GM18526 (cell line): ENCODE measurements around the gene C12orf75.
A peak's percentile ranks its signal among the peaks of the same experiment; 100 is the strongest.

Experiments
- POLR2A ChIP-seq: IDR thresholded peaks from 3 replicates; pipeline ENCODE4 v1.6.1; 2011; ENCODE audit not compliant: insufficient read length; ENCODE audit errors: extremely low read depth

The C12orf75 gene

DNA sequence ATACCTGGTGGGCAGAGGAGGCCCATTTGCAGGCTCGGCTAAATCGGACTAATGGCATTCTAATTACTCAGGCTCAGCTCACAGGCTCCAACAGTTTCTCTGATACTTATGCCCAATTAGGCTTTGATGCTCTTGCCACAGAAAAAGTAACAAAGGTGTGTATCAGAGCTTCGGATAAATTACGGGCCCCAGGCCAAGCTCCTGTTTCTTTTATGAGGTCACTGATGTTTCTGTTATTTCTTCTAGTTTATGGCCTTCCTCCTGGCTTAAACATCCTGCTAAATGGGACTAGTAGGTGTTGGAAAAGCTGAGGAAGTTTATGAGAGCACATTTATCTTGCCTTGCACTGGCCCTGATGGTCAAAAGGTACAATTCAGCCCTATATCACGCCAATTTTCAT is 28.8 kb upstream of the C12orf75 start:
- TF ChIP-seq POLR2A: no peak

DNA sequence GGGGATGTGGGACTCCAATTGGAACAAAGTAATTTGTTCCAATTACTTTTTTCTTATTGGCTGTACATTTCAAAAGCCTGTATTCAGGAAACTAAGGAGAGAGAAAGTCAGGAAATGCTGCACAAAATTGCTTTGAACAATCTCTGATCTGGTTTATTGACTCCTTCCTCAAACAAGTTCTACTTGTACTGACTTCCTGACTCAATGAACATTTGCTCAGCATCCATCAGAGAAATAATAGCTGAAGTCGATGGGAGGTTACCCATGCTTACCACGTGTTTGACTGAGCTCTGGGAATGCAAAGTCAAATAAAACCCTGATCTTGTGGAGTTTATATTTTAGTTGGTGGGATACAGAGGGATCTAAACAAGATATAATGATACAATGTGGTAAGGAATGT is 15.4 kb upstream of the C12orf75 start:
- TF ChIP-seq POLR2A: no peak

DNA sequence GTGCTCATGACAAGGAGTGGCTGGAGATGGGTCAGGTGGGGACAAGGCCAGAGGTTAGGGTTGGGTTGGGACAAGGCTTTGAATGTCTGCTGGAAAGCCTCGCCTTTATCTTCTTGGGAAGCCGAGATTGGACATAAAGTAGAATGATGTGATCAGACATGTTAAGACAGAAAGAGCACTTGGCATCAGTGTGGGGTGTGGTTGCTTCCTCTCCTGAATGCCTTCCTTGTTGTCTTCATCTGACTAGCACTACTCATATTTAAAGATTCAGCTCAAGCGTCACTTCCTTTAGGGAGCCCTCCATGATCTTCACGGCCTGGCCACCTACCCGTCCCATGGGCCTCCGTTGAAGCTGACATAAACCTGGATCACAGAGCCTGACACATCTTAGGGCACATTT is 14.8 kb upstream of the C12orf75 start:
- no peak for TF ChIP-seq POLR2A

DNA sequence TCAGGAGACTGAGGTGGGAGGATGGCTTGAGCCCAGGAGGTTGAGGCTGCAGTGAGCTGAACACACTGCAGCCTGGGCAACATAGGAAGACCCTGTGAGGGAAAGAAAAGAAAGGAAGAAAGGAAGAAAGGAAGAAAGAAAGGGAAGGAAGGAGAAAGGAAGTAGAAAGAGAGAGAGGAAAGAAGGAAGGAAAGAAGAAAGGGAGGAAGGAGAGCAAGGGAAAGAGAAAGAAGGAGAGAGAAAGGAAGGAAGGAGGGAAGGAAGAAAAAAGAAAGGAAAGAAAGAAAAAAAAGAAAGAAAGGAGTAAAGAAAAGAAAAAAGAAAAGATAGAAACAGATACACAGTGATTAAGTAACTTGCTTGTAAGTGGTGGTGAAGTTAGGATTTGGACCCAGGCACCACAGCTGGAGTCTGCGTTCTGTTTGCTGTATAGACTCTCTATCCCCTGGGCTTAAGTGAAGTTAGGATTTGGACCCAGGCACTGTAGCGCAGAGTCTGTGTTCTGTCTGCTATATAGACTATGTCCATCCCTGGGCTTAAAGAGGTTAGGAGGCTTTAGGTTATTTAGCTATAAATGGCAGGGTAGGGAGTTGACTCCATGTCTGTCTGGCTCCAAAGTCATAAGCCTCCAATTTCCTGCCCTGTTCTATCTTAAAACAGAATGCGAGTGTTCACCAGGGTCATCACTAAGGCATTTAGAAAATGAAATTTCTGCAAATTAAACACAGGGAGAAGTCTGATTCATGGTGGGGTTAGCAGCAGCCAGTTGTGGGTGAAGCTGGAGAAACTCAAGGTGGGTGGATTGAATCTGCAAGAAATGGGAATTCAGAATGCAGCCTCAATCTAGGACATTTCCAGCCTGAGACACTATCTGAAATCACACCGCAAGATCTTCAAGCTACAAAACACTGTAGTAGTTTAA is 13.3 kb upstream of the C12orf75 start:
- no peak for TF ChIP-seq POLR2A

DNA sequence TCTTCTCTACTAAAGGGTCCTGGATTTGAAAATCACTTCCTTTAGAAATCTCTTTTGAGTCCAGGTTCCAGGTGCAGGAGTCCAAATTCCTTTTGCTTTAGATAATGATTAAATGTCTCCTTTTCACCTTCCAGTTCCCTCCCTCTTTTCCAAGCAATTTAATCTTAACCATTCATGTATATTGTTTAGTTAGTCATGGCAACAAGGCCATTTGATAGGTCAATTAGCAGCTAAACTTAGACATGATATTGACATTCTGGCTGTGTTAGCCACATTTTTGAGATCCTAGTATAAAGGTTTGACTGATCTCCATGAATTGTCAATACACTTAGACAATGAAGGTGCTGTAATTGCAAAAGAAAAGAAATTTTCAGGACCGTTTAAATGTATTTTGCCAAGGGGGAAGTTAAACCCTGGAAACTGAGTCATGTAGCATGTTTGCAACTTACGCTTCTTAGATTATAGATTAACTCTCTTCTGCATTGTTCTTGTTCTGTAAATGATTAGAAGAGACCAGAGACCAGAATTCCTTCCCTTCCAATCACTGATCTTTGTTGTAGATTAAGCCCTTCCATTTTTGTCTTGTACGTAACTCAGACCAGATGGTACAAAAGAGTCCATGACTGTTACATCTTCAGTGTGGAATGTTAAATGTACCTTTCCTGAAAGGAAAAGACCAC is 12.4 kb upstream of the C12orf75 start:
- TF ChIP-seq POLR2A: no peak

DNA sequence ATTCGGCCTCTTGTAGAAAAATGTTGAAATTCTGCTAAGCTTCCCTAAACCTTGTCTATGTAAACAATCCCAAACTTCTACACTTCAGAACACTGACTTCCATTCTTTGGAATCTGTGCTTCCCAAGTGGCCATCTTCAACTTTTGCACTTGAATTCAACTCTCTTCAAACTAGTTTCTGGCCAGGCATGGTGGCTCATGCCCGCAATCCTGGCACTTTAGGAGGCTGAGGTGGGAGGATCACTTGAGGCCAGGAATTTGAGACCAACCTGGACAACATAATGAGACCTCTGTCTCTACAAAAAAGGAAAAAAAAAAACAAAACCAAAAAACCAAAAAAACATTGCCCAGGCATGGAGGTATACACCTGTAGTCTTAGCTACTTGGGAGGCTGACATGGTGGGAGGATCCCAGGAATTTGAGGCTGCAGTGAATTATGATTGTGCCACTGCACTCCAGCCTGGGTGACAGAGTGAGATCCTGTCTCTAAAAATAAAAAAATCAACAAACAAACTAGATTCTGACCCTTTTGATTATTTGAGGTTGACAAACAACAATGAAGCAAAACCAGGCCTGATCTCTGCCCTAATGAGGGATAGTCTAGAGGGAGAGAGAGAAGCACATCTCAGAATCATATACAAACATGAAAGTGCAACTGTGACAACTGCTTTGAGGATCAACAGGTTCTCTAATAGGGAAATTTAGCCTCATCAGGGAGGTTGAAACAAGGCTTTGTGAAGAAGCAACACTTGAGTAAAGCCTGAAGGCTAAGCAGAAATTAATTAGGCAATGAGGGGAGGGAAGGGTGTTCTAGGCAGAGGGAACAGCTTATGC is 11.6 kb upstream of the C12orf75 start:
- no peak for TF ChIP-seq POLR2A

DNA sequence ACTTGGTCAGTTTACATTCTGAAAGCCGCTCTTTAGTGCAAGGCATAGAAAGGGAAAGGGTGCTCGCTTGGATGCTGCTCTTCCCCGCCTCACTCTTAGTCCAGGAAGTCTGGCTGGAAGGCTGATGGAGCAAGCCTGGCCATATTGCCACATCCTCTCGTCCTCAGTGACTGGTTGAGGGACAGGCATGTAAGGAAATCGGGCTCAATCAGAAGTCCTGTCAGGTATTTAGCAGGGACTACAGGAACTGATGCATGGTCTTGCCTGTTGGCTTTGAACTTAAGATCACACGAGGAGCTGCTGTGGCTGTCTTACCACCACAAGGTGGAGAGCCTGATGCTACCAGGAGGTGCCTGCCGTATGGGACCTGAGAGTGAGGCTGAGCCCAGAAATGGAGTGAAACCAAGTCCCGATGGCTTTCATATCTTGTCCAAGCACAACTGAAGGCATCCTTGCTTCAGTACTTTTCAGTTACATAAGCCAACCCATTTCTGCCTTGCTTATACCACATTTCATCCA is 10.7 kb upstream of the C12orf75 start:
- TF ChIP-seq POLR2A: no peak

DNA sequence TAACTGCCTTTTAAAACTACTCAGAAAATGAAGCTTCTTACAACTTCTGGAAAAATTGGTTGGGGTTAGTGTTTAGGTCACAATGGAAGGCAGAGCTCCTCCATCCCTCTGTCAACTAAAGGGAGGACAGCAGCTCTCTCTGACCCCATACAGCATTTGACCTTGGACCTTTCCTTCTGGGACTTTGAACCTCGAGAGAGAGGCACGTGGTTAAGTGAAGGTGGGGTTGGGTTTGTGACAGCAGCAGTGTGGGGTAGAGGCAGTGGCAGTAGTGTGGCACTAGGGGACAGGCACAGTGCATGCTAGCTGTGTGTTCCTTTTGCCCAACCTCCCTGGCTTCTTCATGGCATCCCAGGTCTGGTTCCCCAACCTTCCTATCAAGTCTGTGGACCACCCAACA is 9.4 kb upstream of the C12orf75 start:
- no peak for TF ChIP-seq POLR2A

DNA sequence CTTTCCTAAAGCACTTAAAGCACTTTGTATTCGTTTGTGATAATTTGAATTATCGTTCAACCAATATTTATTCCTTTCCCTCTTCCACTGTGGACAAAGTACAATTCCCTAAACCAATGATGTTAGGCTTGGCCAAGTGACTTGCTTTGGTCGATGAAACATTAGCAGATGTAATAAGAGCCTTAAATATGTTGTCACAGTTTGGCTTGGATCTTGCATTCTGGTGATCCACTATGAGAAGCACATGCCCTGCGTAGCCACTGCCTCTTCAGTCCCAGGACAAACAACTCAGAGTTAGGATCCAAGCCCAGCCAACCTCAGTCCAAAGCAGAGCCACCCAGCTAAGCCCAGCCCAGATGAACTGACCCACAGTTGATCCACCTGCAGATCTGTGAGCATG is 8.4 kb upstream of the C12orf75 start:
- no peak for TF ChIP-seq POLR2A

DNA sequence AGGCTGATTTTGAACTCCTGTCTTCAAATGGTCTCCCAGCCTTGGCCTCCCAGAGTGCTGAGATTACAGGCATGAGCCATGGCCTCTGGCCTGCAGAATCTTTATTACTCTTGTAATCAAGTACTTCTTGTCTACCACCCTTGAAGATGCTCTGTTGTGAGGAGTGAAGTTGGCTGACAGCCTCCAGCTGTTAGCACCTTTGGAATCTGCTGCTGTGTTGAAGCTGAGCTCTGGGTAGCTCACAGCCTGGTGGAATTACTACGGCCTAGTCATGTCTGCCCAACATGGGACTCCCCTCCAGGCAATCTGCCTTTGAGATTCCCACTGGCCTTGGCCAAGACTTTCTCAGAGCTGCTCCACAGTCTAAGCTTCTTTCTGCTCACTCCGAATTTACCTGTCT is 5.8 kb upstream of the C12orf75 start:
- TF ChIP-seq POLR2A: no peak

DNA sequence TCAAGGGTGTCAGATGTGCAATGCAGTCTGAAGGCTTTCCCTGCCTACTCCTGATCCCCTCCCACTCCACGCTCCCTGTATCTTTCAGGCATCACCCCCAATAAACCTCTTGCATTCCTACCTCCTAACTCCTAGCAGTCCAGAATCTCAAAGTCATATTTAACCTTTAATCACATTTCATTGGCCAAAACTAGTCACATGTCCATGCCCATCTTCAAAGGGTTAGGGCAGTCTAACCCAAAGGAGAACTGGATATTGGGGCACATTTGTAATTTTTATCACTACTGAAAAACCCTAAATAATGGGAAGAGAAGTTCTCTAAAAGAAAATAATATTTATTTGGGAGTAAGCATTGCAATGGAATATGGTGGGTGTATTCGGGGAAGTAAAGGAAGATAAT is 5.4 kb upstream of the C12orf75 start:
- no peak for TF ChIP-seq POLR2A

DNA sequence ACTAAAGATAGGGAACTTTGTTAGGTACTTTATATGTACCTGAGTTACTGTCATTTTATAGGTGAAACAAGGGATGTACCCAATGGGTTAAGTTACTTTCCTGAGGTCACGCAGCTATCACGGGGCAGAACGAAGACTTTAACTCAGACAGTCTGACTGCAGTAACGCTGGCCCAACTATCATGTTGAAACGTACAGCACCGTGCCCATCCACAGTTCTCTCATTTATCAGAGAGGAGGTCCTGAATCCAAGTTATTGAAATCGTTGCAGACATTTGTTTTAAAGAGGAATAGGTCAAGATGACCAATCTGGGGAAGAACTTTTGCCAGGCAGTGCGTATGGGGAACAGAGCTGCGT is 587 bp upstream of the C12orf75 start:
- no peak for TF ChIP-seq POLR2A

DNA sequence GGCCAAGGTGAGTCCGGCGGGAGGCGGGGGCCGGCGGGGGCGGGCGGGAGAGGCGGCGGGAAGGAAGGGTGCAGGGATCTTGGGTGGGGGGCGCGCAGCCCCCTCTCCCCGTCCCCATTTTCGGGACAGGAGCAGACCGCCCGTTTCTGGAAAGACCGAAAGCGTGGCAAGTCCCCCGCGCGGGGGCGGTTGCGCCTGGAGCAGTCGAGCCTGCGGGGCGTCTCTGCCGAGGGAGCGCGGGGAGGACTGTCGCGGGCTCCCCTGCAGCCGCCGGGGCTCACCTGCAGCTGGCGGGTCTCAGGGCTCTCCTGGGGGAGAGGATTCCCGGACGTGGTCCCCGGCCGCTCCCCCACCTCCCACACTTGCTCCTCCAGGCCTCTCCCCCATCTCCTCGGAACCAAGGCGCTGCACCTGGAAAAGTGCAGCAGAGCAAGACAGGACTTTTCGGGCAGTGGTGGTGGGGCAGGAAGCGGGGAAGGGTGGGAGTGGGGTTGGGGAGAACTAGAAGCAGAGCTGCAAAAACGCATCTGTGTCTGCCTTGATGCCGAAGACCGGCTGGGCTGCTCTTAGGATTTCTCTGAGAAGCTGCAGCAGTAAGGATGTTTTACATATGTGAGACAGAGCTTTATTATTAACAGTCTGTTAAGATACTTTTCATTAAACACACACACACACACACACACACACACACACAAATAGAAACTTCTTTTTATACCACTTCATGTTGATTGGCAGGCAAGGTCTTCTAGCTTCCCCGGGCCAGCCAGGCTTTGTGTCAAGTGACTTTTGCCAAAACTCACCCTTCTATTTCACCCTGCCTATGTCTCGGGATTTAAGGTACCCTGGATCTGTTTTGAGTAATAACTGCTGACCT is 677 bp downstream of the C12orf75 start:
- TF ChIP-seq POLR2A: peak; percentile 40

DNA sequence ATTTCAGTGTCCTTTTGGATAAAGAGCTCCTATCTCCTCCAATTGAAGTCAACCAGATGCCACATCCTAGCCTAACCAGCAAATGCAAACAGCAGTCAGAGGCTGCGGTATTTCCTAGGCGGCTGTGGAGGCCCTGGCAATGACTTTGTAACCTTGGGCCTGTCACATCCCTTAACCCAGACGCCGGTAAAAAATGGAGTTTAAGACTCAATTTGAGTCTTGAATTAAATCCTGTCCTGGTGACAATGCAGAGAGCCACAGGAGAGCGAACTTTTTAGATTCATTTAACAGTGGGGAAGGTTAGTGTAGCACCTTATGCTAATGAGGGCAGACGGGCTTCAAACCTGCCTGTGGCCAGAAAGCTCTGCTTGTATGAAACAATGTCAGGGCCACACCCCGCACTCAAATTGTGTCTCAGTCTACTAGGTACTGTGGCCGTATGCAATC is 1.3 kb downstream of the C12orf75 start:
- no peak for TF ChIP-seq POLR2A

DNA sequence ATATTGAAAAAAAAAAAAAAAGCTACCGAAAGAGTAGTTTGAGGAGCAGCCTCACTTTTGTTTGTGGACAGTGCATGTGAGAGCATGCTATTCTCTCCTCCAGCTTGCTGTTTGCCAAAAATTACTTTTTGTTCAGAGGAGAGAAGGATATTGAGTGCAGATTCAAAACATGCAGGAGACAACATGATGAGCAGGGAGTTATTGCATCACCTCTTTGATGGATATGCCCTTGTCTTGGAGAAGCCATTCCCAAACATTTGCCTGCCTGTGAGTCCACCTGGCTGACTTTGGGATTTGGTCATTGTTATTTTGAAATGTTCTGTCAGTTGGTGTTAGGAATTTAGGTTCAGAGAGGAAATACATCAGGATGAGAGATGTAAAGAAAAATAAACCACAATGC is 2.4 kb downstream of the C12orf75 start:
- no peak for TF ChIP-seq POLR2A

DNA sequence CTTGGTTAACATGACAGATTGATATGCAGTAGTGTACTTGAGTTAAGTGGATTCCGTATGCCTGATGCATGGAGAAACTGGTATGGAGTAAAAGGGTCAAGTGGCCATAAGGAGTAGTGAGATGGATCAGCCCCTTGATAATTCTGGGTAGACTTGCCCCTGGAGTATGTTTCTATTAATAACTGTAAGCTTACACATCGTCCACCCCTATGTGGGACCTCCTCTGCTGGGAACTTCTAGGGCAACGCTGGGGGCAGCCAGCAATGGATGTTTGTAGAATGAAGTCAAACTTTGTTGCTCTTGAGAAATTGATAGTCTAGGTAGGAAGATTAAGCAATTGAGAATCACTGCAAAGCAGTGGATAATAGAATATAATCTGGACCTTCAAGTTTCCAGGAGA is 3.5 kb downstream of the C12orf75 start:
- no peak for TF ChIP-seq POLR2A
